Upper lobe of left lung (tissue), 6 donors: ENCODE results near the gene CCDC3. TPM values are rescaled to one million over a fixed set of nuclear protein-coding genes. Genes with fewer than 3 reads are reported as not detected.

Experiments
- ATAC-seq, 2 donors: fragments of 200-7000 bp; cut with Tn5 transposase; one replicate each; pipeline ENCODE4 v1.9.1; 2022; ENCODE audit warnings: mild to moderate bottlenecking in 2 of 2, moderate library complexity in 2 of 2; ENCODE audit not compliant: low FRiP score in 2 of 2
- DNase-seq, 2 donors: peaks; one replicate each; pipeline ENCODE4 v3.0.0-alpha.2; 2019 to 2020
- H3K27ac ChIP-seq, 4 donors: fragments of 200-600 bp; sonication (generic); one replicate each; pipeline ENCODE4 v1.5.1; 2016 to 2019
- H3K27me3 ChIP-seq, 4 donors: fragments of 200-600 bp; sonication (generic); one replicate each; pipeline ENCODE4 v1.5.1; 2017 to 2019
- H3K36me3 ChIP-seq, 4 donors: fragments of 200-600 bp; sonication (generic); one replicate each; pipeline ENCODE4 v1.5.1; 2016 to 2019
- H3K4me1 ChIP-seq, 4 donors: fragments of 200-600 bp; sonication (generic); one replicate each; pipeline ENCODE4 v1.5.1; 2018 to 2019
- H3K4me3 ChIP-seq, 4 donors: fragments of 200-600 bp; sonication (generic); one replicate each; pipeline ENCODE4 v1.5.1; 2017 to 2019; ENCODE audit warnings: mild to moderate bottlenecking in 2 of 4, moderate library complexity in 1 of 4
- H3K9me3 ChIP-seq, 4 donors: fragments of 200-600 bp; sonication (generic); one replicate each; pipeline ENCODE4 v1.5.1; 2018 to 2019
- EP300 ChIP-seq, 4 donors: sonication (generic); formaldehyde crosslinking; IDR thresholded peaks; one replicate each; pipeline ENCODE4 v1.5.1; 2017; ENCODE audit warnings: antibody characterized with exemption in 4 of 4, control low read depth in 2 of 4
- POLR2A ChIP-seq, 4 donors: fragments of 450-650 bp; IDR thresholded peaks; one replicate each; pipeline ENCODE4 v1.5.1; 2016 to 2017; ENCODE audit warnings: antibody characterized with exemption in 4 of 4, mild to moderate bottlenecking in 2 of 4
- POLR2AphosphoS5 ChIP-seq, 2 donors: sonication (generic); formaldehyde crosslinking; IDR thresholded peaks; one replicate each; pipeline ENCODE4 v1.5.1; 2017; ENCODE audit warnings: antibody characterized with exemption in 2 of 2
- WGBS, 2 donors: methylation state at CpG; one replicate each; pipeline ENCODE4 v1.1.5; 2017 to 2018; 5-methylcytosine and 5-hydroxymethylcytosine counted together
- total RNA-seq, 6 donors: library from RNA; depleted of rRNA in 4 of 6; stranded (reverse); fragments of >200 nt in 4 of 6; gene quantifications; one replicate each; pipeline versions ENCODE4 v1.1.0 to v1.2.1, GENCODE V29; 2016 to 2021
- TF ChIP-seq, protein P1 (sequence below), 6 experiments: fragments of 450-650 bp in 4 of 6; fragments of 200-600 bp in 2 of 6; sonication (generic) in 2 of 6; IDR thresholded peaks; one replicate each; pipeline ENCODE4 v1.5.1; 2016 to 2019; ENCODE audit warnings: antibody characterized with exemption in 6 of 6
- donor health status: DM: no; HTN: no; CAD: no; lungs with moderate emphysema.
- donor health status: DM: no; HTN: yes; CAD: no; lungs with severe emphysema.

The CCDC3 gene
- total RNA-seq, 6 donors from 2014 or later: 0.98 to 13.1 (median 5.7) TPM

DNA sequence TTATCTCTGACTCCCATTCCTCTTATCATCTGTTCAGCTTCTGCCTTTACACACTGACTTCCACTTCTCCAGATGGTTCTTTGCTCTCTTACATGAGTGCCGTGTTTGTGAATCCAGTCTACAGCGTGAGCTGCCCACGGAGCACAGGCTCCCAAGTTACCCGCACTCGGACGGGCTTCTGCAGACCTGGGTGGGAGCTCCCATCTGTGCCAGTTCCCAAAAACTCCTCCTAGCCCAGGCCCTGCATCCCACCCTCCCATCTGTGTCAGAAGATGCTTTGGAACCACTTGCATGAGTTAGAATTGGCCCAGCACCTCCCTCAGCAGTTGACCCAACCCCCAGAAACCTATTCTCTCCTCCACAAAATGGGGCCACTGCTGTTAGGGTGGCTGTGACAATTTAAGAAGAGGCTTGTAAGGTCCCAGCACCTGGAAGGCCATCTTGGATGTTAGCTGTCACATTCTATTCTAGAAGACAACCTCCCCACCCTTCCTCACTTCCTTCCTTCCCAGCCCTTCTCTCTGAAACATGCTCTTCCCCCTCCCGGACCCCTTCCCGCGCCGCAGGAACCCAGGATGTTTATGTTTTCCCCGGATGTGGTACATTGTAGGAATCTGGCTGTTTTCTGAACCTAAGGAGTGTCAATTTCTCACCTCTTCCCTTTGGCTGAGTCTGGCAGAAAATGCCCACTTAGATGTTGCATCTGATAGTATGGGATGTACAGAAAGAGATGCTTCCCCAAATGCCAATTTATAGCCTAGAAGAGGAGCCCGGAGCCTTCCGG lies 79.2 kb downstream of the CCDC3 start:
- H3K4me3 ChIP-seq: no peak overlapping the region
- no peak for ATAC-seq
- H3K4me1 ChIP-seq: no peaks in the 10 kb centered on the region
- peaks cover 0 to 7% (median 3%) of the 10 kb centered on the region in 4 donors for H3K9me3 ChIP-seq
- TF ChIP-seq, protein P1, sequence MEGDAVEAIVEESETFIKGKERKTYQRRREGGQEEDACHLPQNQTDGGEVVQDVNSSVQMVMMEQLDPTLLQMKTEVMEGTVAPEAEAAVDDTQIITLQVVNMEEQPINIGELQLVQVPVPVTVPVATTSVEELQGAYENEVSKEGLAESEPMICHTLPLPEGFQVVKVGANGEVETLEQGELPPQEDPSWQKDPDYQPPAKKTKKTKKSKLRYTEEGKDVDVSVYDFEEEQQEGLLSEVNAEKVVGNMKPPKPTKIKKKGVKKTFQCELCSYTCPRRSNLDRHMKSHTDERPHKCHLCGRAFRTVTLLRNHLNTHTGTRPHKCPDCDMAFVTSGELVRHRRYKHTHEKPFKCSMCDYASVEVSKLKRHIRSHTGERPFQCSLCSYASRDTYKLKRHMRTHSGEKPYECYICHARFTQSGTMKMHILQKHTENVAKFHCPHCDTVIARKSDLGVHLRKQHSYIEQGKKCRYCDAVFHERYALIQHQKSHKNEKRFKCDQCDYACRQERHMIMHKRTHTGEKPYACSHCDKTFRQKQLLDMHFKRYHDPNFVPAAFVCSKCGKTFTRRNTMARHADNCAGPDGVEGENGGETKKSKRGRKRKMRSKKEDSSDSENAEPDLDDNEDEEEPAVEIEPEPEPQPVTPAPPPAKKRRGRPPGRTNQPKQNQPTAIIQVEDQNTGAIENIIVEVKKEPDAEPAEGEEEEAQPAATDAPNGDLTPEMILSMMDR (IDR thresholded peaks at IDR 0.05): no peak
- H3K27me3 ChIP-seq: no peaks in the 10 kb centered on the region
- no peak overlapping the region for H3K27ac ChIP-seq
- WGBS, 2 donors: 68 to 74% methylated on average over 13 of the region's 13 CpGs
- H3K36me3 ChIP-seq: no peaks in the 10 kb centered on the region
- DNase-seq: no peak

DNA sequence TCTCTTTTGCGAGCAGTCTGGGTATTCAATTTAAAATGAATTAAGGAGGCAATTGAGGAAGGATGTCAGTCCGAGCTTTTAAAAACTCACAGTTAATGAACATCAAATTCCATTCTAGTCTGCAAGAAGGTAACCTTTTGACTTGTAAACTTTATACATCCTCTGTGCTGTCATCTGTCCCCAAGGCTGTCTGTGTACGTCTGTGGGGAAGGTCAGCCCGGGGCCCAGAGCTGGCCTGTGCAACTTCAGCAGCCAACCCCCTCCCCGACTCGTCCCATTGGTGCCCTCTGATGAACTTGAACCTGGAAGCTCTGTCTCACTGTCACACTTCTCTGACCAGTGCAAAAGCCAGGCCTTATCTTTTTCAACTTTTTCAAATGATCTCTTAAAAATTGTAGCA lies 80.3 kb downstream of the CCDC3 start:
- ATAC-seq: no peak
- no peak overlapping the region for H3K4me3 ChIP-seq
- 49% methylated on average over 6 of the region's 6 CpGs for whole genome bisulfite sequencing, 2 donors

DNA sequence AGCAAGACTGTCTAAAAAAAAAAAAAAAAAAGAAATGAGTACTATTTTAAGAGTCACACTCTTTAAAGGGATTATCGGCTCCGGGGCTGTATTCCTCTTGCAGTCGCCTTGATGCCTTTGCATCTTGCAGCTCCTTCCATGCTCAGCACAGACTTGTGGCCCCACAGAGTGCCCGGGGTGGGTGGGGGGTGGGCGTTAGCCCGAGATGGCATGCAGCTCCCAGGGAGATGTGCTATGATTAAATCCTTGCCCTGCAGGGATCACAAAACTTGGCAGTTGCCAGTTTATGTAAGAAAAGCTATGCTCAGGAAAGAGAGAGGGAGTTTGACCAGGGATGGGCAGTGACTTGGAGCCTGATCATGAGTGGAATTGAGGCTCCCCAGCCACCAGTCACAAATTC lies 81.9 kb downstream of the CCDC3 start:
- no peak for ATAC-seq
- 73 to 78% methylated on average over 6 of the region's 6 CpGs for WGBS, 2 donors

More for the DNA sequence above, 80.3 kb downstream of the CCDC3 start:
- H3K36me3 ChIP-seq: no peaks in the 10 kb centered on the region
- DNase-seq: peak in 1 of 2 donors; percentile 29
- H3K27ac ChIP-seq: no peak overlapping the region
- TF ChIP-seq POLR2AphosphoS5 (IDR thresholded peaks at IDR 0.05): no peak
- TF ChIP-seq POLR2A (IDR thresholded peaks at IDR 0.05): no peak
- no peak for TF ChIP-seq EP300 (IDR thresholded peaks at IDR 0.05)
- TF ChIP-seq, protein P1 (IDR thresholded peaks at IDR 0.05): no peak
- H3K4me1 ChIP-seq: no peaks in the 10 kb centered on the region
- H3K9me3 ChIP-seq: peaks cover 0 to 5% (median 1%) of the 10 kb centered on the region in 4 donors
- H3K27me3 ChIP-seq: no peaks in the 10 kb centered on the region

DNA sequence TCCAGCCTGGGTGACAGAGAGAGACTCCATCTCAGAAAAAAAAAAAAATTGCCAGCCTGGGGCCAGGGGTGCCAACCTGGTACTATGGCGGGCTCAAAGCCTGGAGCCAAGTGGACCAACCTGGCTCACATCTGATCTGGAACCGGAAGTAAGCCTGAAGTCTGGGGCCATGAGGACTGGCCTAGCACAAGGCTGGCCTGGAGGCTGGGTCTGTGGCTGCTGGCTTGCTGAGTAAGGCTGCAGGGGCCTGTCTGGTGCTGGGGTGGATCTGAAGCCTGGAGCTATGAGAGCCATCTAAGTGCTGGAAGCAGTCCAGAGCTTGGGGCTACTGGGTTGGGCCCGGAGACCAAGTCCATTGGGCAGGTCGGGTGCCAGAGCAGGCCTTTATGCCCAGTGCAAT lies 84.9 kb downstream of the CCDC3 start:
- H3K27ac ChIP-seq: no peak overlapping the region
- 84 to 96% methylated on average over 2 to 3 of the region's 4 CpGs for WGBS, 2 donors
- no peaks in the 10 kb centered on the region for H3K4me1 ChIP-seq
- DNase-seq (no peak), ATAC-seq (no peak)
- TF ChIP-seq EP300 (IDR thresholded peaks at IDR 0.05): no peak
- no peak for TF ChIP-seq POLR2AphosphoS5 (IDR thresholded peaks at IDR 0.05)
- no peak for TF ChIP-seq POLR2A (IDR thresholded peaks at IDR 0.05)
- TF ChIP-seq, protein P1 (IDR thresholded peaks at IDR 0.05): no peak
- no peak overlapping the region for H3K4me3 ChIP-seq
- H3K27me3 ChIP-seq: no peaks in the 10 kb centered on the region
- no peaks in the 10 kb centered on the region for H3K36me3 ChIP-seq
- no peaks in the 10 kb centered on the region for H3K9me3 ChIP-seq

More for the DNA sequence above, 81.9 kb downstream of the CCDC3 start:
- Histone ChIP-seq H3K27ac (no peak overlapping the region), H3K9me3 (no peaks in the 10 kb centered on the region), H3K4me1 (no peaks in the 10 kb centered on the region), H3K4me3 (no peak overlapping the region), H3K27me3 (no peaks in the 10 kb centered on the region), H3K36me3 (no peaks in the 10 kb centered on the region)
- TF ChIP-seq POLR2A (IDR thresholded peaks at IDR 0.05) (no peak), EP300 (IDR thresholded peaks at IDR 0.05) (no peak), POLR2AphosphoS5 (IDR thresholded peaks at IDR 0.05) (no peak)
- TF ChIP-seq, protein P1 (IDR thresholded peaks at IDR 0.05): no peak
- no peak for DNase-seq
